HEK293 (cell line): ENCODE measurements around the gene MYO1F.

ENCODE experiments used
- BCL11A ChIP-seq: fragments of 450-650 bp; formaldehyde crosslinking; IDR thresholded peaks from 2 replicates; pipeline ENCODE4 v1.5.1; 2016; ENCODE audit warnings: low read depth, missing biosample characterization, missing genetic modification characterization
- GFI1B ChIP-seq: fragments of 450-650 bp; formaldehyde crosslinking; IDR thresholded peaks from 2 replicates; pipeline ENCODE4 v1.5.1; 2016; ENCODE audit warnings: missing biosample characterization, missing genetic modification characterization
- KLF1 ChIP-seq: fragments of 450-650 bp; formaldehyde crosslinking; IDR thresholded peaks from 2 replicates; pipeline ENCODE4 v1.5.1; 2016; ENCODE audit warnings: missing biosample characterization, missing genetic modification characterization
- SP3 ChIP-seq: fragments of 450-650 bp; formaldehyde crosslinking; IDR thresholded peaks from 2 replicates; pipeline ENCODE4 v1.5.1; 2016; ENCODE audit warnings: missing biosample characterization, missing genetic modification characterization
- ZBTB1 ChIP-seq: fragments of 450-650 bp; formaldehyde crosslinking; IDR thresholded peaks from 2 replicates; pipeline ENCODE4 v1.5.1; 2016; ENCODE audit warnings: missing biosample characterization, missing genetic modification characterization
- ZBTB48 ChIP-seq: fragments of 450-650 bp; formaldehyde crosslinking; IDR thresholded peaks from 2 replicates; pipeline ENCODE4 v1.5.1; 2016; ENCODE audit warnings: missing biosample characterization, missing genetic modification characterization
- ZFP41 ChIP-seq: fragments of 450-650 bp; formaldehyde crosslinking; IDR thresholded peaks from 2 replicates; pipeline ENCODE4 v1.5.1; 2016; ENCODE audit warnings: missing biosample characterization, missing genetic modification characterization, borderline replicate concordance
- ZNF114 ChIP-seq: fragments of 450-650 bp; formaldehyde crosslinking; IDR thresholded peaks from 2 replicates; pipeline ENCODE4 v1.5.0; 2017; ENCODE audit warnings: missing biosample characterization, missing genetic modification characterization
- ZNF146 ChIP-seq: fragments of 450-650 bp; formaldehyde crosslinking; IDR thresholded peaks from 2 replicates; pipeline ENCODE4 v1.5.1; 2016; ENCODE audit warnings: missing biosample characterization, missing genetic modification characterization
- ZNF157 ChIP-seq: fragments of 450-650 bp; formaldehyde crosslinking; IDR thresholded peaks from 2 replicates; pipeline ENCODE4 v1.5.1; 2016; ENCODE audit warnings: missing biosample characterization, missing genetic modification characterization
- ZNF274 ChIP-seq, 2 experiments: fragments of 200-500 bp in 1 of 2; fragments of 450-650 bp in 1 of 2; sonication (Bioruptor generic) in 1 of 2; formaldehyde crosslinking in 1 of 2; IDR thresholded peaks; 2 replicates each; pipeline versions ENCODE4 v1.5.1 to v1.6.1; 2014 to 2016; ENCODE audit warnings: borderline replicate concordance in 1 of 2, inconsistent platforms in 1 of 2, low read length in 1 of 2, missing biosample characterization in 1 of 2, missing genetic modification characterization in 1 of 2
- ZNF341 ChIP-seq: fragments of 450-650 bp; formaldehyde crosslinking; IDR thresholded peaks from 2 replicates; pipeline ENCODE4; 2016; ENCODE audit warnings: low read depth, missing biosample characterization, missing genetic modification characterization
- ZNF423 ChIP-seq: fragments of 450-650 bp; formaldehyde crosslinking; IDR thresholded peaks from 2 replicates; pipeline ENCODE4 v1.5.1; 2016; ENCODE audit warnings: missing biosample characterization, missing genetic modification characterization
- ZNF433 ChIP-seq: fragments of 450-650 bp; formaldehyde crosslinking; IDR thresholded peaks from 2 replicates; pipeline ENCODE4 v1.5.1; 2016; ENCODE audit warnings: missing biosample characterization, missing genetic modification characterization, low read depth
- ZNF473 ChIP-seq: fragments of 450-650 bp; formaldehyde crosslinking; IDR thresholded peaks from 2 replicates; pipeline ENCODE4 v1.5.1; 2017; ENCODE audit warnings: missing biosample characterization, missing genetic modification characterization
- ZNF510 ChIP-seq: fragments of 450-650 bp; formaldehyde crosslinking; IDR thresholded peaks from 2 replicates; pipeline ENCODE4 v1.5.1; 2018; ENCODE audit warnings: mild to moderate bottlenecking, missing genetic modification characterization, missing biosample characterization; ENCODE audit not compliant: insufficient replicate concordance
- ZNF544 ChIP-seq: fragments of 450-650 bp; formaldehyde crosslinking; IDR thresholded peaks from 2 replicates; pipeline ENCODE4 v1.5.0; 2017; ENCODE audit warnings: missing biosample characterization, missing genetic modification characterization
- ZNF585B ChIP-seq: fragments of 450-650 bp; formaldehyde crosslinking; IDR thresholded peaks from 2 replicates; pipeline ENCODE4 v1.5.1; 2016; ENCODE audit warnings: missing biosample characterization, missing genetic modification characterization
- ZNF791 ChIP-seq: fragments of 450-650 bp; formaldehyde crosslinking; IDR thresholded peaks from 2 replicates; pipeline ENCODE4 v1.5.1; 2016; ENCODE audit warnings: missing biosample characterization, missing genetic modification characterization
- ZNF843 ChIP-seq: fragments of 450-650 bp; formaldehyde crosslinking; IDR thresholded peaks from 2 replicates; pipeline ENCODE4 v1.5.1; 2016; ENCODE audit warnings: missing biosample characterization, missing genetic modification characterization
- TF ChIP-seq, protein P1 (sequence below): fragments of 450-650 bp; formaldehyde crosslinking; IDR thresholded peaks from 2 replicates; pipeline ENCODE4 v1.5.1; 2016; ENCODE audit warnings: missing biosample characterization, missing genetic modification characterization, borderline replicate concordance
- TF ChIP-seq, protein P2 (sequence below): fragments of 450-650 bp; formaldehyde crosslinking; IDR thresholded peaks from 2 replicates; pipeline ENCODE4 v1.5.1; 2016; ENCODE audit warnings: missing biosample characterization, missing genetic modification characterization
- TF ChIP-seq, protein P3 (sequence below): fragments of 450-650 bp; formaldehyde crosslinking; IDR thresholded peaks from 2 replicates; pipeline ENCODE4 v1.5.1; 2016; ENCODE audit warnings: missing biosample characterization, missing genetic modification characterization
- TF ChIP-seq, protein P4 (sequence below): IDR thresholded peaks from 2 replicates; pipeline ENCODE4 v1.6.1; 2011; ENCODE audit warnings: mild to moderate bottlenecking, low read depth, low read length, borderline replicate concordance
- TF ChIP-seq, protein P5 (sequence below): fragments of 450-650 bp; formaldehyde crosslinking; IDR thresholded peaks from 2 replicates; pipeline ENCODE4 v1.5.1; 2016; ENCODE audit warnings: missing biosample characterization, missing genetic modification characterization
- TF ChIP-seq, protein P6 (sequence below): fragments of 450-650 bp; formaldehyde crosslinking; IDR thresholded peaks from 2 replicates; pipeline ENCODE4 v1.5.1; 2016; ENCODE audit warnings: missing biosample characterization, missing genetic modification characterization
- TF ChIP-seq, protein P7 (sequence below): fragments of 450-650 bp; formaldehyde crosslinking; IDR thresholded peaks from 2 replicates; pipeline ENCODE4 v1.5.1; 2017; ENCODE audit warnings: missing biosample characterization, missing genetic modification characterization

MYO1F gene

DNA sequence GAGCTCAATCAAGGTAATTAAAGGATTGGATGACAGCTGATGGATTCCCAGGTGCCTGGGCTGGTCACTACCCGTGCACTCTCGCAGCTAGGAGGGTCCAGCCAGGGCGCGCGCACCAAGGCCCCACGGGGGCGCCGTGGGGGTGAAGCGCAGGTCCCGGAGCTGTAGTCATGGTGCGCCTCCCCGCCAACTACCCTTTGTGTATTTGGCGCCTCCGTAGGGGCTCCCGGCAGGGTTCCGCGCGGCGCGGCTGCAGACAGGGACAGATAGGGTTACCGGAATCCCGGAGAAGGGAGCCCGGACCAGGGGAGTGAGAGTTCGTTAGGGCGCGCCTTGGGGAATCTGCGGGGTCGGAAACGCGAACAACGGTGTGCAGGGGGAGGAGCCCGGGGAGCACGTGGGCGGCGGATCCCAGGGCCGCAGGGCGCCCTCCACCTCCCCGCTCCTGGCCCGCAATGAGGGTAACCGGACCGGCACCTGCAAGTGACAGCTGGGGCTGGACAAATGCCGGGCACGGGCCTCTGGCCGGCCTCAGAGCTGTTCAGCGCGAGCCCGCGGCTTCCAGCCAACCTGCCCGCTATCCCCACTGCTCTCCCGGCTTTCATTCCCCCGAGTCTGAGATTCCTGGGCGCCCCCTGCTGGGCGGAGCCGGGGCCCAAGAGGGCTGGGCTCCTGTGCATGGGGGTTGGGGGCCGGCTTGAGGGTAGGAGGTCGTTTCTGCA lies 71.4 kb downstream of the MYO1F start (continued):
- TF ChIP-seq, protein P1, sequence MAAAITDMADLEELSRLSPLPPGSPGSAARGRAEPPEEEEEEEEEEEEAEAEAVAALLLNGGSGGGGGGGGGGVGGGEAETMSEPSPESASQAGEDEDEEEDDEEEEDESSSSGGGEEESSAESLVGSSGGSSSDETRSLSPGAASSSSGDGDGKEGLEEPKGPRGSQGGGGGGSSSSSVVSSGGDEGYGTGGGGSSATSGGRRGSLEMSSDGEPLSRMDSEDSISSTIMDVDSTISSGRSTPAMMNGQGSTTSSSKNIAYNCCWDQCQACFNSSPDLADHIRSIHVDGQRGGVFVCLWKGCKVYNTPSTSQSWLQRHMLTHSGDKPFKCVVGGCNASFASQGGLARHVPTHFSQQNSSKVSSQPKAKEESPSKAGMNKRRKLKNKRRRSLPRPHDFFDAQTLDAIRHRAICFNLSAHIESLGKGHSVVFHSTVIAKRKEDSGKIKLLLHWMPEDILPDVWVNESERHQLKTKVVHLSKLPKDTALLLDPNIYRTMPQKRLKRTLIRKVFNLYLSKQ (tag by site-specific recombination), result no peak
- TF ChIP-seq ZNF843 (tag by site-specific recombination), result no peak; the same call in none of the 2 replicates
- TF ChIP-seq ZNF114 (tag by site-specific recombination), result no peak
- TF ChIP-seq GFI1B (tag by site-specific recombination), result no peak
- peak; percentile 71; the same call in 1 of the 2 replicates for TF ChIP-seq BCL11A (tag by site-specific recombination)
- no peak for TF ChIP-seq ZNF473 (tag by site-specific recombination)
- TF ChIP-seq, protein P2, sequence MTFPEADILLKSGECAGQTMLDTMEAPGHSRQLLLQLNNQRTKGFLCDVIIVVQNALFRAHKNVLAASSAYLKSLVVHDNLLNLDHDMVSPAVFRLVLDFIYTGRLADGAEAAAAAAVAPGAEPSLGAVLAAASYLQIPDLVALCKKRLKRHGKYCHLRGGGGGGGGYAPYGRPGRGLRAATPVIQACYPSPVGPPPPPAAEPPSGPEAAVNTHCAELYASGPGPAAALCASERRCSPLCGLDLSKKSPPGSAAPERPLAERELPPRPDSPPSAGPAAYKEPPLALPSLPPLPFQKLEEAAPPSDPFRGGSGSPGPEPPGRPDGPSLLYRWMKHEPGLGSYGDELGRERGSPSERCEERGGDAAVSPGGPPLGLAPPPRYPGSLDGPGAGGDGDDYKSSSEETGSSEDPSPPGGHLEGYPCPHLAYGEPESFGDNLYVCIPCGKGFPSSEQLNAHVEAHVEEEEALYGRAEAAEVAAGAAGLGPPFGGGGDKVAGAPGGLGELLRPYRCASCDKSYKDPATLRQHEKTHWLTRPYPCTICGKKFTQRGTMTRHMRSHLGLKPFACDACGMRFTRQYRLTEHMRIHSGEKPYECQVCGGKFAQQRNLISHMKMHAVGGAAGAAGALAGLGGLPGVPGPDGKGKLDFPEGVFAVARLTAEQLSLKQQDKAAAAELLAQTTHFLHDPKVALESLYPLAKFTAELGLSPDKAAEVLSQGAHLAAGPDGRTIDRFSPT (tag by site-specific recombination), result peak; percentile 22; the same call in 1 of the 2 replicates
- no peak for TF ChIP-seq ZNF146 (tag by site-specific recombination)
- TF ChIP-seq ZNF433 (tag by site-specific recombination), result no peak
- TF ChIP-seq, protein P3, sequence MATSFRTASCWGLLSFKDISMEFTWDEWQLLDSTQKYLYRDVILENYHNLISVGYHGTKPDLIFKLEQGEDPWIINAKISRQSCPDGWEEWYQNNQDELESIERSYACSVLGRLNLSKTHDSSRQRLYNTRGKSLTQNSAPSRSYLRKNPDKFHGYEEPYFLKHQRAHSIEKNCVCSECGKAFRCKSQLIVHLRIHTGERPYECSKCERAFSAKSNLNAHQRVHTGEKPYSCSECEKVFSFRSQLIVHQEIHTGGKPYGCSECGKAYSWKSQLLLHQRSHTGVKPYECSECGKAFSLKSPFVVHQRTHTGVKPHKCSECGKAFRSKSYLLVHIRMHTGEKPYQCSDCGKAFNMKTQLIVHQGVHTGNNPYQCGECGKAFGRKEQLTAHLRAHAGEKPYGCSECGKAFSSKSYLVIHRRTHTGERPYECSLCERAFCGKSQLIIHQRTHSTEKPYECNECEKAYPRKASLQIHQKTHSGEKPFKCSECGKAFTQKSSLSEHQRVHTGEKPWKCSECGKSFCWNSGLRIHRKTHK (tag by site-specific recombination), result no peak
- TF ChIP-seq, protein P4, sequence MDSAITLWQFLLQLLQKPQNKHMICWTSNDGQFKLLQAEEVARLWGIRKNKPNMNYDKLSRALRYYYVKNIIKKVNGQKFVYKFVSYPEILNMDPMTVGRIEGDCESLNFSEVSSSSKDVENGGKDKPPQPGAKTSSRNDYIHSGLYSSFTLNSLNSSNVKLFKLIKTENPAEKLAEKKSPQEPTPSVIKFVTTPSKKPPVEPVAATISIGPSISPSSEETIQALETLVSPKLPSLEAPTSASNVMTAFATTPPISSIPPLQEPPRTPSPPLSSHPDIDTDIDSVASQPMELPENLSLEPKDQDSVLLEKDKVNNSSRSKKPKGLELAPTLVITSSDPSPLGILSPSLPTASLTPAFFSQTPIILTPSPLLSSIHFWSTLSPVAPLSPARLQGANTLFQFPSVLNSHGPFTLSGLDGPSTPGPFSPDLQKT, result no peak
- no peak for TF ChIP-seq ZNF510 (tag by site-specific recombination)
- TF ChIP-seq ZNF274 (IDR thresholded peaks at IDR 0.05; ENCODE audit: low read length), result no peak
- no peak for TF ChIP-seq ZNF274 (tag by site-specific recombination; IDR thresholded peaks at IDR 0.05; ENCODE audit: borderline replicate concordance)
- TF ChIP-seq ZNF791 (tag by site-specific recombination), result no peak
- no peak for TF ChIP-seq ZFP41 (tag by site-specific recombination)
- TF ChIP-seq ZNF157 (tag by site-specific recombination), result no peak
- peak; percentile 51; the same call in 1 of the 2 replicates for TF ChIP-seq ZBTB1 (tag by site-specific recombination)
- TF ChIP-seq ZNF423 (tag by site-specific recombination), result 0 out of 2 replicates have a peak, but pooled peaks have one; percentile 40
- TF ChIP-seq, protein P5, sequence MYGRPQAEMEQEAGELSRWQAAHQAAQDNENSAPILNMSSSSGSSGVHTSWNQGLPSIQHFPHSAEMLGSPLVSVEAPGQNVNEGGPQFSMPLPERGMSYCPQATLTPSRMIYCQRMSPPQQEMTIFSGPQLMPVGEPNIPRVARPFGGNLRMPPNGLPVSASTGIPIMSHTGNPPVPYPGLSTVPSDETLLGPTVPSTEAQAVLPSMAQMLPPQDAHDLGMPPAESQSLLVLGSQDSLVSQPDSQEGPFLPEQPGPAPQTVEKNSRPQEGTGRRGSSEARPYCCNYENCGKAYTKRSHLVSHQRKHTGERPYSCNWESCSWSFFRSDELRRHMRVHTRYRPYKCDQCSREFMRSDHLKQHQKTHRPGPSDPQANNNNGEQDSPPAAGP (tag by site-specific recombination), result no peak
- TF ChIP-seq, protein P6, sequence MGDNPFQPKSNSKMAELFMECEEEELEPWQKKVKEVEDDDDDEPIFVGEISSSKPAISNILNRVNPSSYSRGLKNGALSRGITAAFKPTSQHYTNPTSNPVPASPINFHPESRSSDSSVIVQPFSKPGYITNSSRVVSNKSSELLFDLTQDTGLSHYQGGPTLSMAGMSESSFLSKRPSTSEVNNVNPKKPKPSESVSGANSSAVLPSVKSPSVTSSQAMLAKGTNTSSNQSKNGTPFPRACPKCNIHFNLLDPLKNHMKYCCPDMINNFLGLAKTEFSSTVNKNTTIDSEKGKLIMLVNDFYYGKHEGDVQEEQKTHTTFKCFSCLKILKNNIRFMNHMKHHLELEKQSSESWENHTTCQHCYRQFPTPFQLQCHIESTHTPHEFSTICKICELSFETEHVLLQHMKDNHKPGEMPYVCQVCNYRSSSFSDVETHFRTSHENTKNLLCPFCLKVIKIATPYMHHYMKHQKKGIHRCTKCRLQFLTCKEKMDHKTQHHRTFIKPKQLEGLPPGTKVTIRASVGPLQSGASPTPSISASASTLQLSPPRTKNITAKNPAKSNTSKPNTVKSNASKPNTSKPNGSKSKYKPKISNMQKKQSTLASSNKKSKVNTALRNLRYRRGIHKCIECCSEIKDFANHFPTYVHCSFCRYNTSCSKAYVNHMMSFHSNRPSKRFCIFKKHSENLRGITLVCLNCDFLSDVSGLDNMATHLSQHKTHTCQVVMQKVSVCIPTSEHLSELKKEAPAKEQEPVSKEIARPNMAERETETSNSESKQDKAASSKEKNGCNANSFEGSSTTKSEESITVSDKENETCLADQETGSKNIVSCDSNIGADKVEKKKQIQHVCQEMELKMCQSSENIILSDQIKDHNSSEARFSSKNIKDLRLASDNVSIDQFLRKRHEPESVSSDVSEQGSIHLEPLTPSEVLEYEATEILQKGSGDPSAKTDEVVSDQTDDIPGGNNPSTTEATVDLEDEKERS (tag by site-specific recombination), result no peak
- TF ChIP-seq, protein P7, sequence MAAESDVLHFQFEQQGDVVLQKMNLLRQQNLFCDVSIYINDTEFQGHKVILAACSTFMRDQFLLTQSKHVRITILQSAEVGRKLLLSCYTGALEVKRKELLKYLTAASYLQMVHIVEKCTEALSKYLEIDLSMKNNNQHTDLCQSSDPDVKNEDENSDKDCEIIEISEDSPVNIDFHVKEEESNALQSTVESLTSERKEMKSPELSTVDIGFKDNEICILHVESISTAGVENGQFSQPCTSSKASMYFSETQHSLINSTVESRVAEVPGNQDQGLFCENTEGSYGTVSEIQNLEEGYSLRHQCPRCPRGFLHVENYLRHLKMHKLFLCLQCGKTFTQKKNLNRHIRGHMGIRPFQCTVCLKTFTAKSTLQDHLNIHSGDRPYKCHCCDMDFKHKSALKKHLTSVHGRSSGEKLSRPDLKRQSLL (tag by site-specific recombination), result no peak
- TF ChIP-seq KLF1, result no peak; the same call in 1 of the 2 replicates
- TF ChIP-seq SP3 (tag by site-specific recombination), result peak; percentile 79
- no peak for TF ChIP-seq ZNF544 (tag by site-specific recombination)
- peak; percentile 88 for TF ChIP-seq ZNF341 (tag by site-specific recombination)
- no peak for TF ChIP-seq ZNF585B (tag by site-specific recombination)
- no peak for TF ChIP-seq ZBTB48 (tag by site-specific recombination)
